ENCODE data around the gene FAM174C. TPM values are rescaled to one million over a fixed set of nuclear protein-coding genes. Genes with fewer than 3 reads are reported as not detected.

The FAM174C gene
- total and polyA plus RNA-seq, 10 of the 15 experiments (the other 5 are each of a cell fraction or from before 2014, with no cell fraction given) = 0.89 to 94.6 (median 43.6) TPM

GRCh38 chr19:1248139-1248785, 27.1 kb upstream of the FAM174C start, which contains the start of gene MIDN (continued):
- peak; percentile 66; the same call in 1 of the 2 replicates for TF ChIP-seq NBN (IDR thresholded peaks at IDR 0.05)
- TF ChIP-seq KAT2A (conservative IDR thresholded peaks at IDR 0.05; ENCODE audit: control insufficient read depth, low read depth, low read length) = no peak
- TF ChIP-seq SP1 (IDR thresholded peaks at IDR 0.05; ENCODE audit: low read depth, low read length) = no peak
- no peak for TF ChIP-seq CUX1 (IDR thresholded peaks at IDR 0.05; ENCODE audit: insufficient replicate concordance, low read depth, low read length)
- no peak for TF ChIP-seq SMC3 (IDR thresholded peaks at IDR 0.05; ENCODE audit: borderline replicate concordance, low read length)
- no peak for TF ChIP-seq MEF2A (IDR thresholded peaks at IDR 0.05; ENCODE audit: insufficient read depth, low read depth, low read length)
- no peak for TF ChIP-seq ZNF384 (IDR thresholded peaks at IDR 0.05; ENCODE audit: borderline replicate concordance, low read depth, low read length)
- TF ChIP-seq ETV6 (conservative IDR thresholded peaks at IDR 0.05 in 1 of 2, IDR thresholded peaks at IDR 0.05 in 1 of 2; ENCODE audit: borderline replicate concordance in 1 of 2, low read depth in 1 of 2) = 0 out of 4 replicates have a peak, but pooled peaks of 1 of the 2 experiments have one; percentile 14
- TF ChIP-seq CREM (IDR thresholded peaks at IDR 0.05; ENCODE audit: low read depth) = 0 out of 2 replicates have a peak, but pooled peaks have one; percentile 7
- TF ChIP-seq ZBED1 (IDR thresholded peaks at IDR 0.05; ENCODE audit: borderline replicate concordance) = no peak
- no peak for TF ChIP-seq FOXM1 (IDR thresholded peaks at IDR 0.05; ENCODE audit: low read depth, low read length)
- no peak for TF ChIP-seq WRNIP1 (IDR thresholded peaks at IDR 0.05; ENCODE audit: borderline replicate concordance, low read depth, low read length)
- TF ChIP-seq SIX5 (IDR thresholded peaks at IDR 0.05; ENCODE audit: low read depth, low read length, severe bottlenecking) = no peak
- TF ChIP-seq CBX5 (IDR thresholded peaks at IDR 0.05; ENCODE audit: low read depth) = no peak
- TF ChIP-seq NR2F1 (conservative IDR thresholded peaks at IDR 0.05) = peak; percentile 38; the same call in 1 of the 2 replicates
- peak; percentile 83 for TF ChIP-seq SMAD5 (IDR thresholded peaks at IDR 0.05; ENCODE audit: low read depth)
- no peak for TF ChIP-seq TARDBP (IDR thresholded peaks at IDR 0.05; ENCODE audit: borderline replicate concordance)
- no peak for TF ChIP-seq SREBF1 (IDR thresholded peaks at IDR 0.05; ENCODE audit: low read length)
- peak; percentile 55; the same call in 1 of the 2 replicates for TF ChIP-seq TAF1 (IDR thresholded peaks at IDR 0.05; ENCODE audit: borderline replicate concordance, low read depth, low read length)
- no peak for TF ChIP-seq NFYB (IDR thresholded peaks at IDR 0.05; ENCODE audit: insufficient read depth, low read depth, low read length)
- TF ChIP-seq TBL1XR1 (IDR thresholded peaks at IDR 0.05; ENCODE audit: low read depth, low read length) = no peak
- no peak for TF ChIP-seq FOXK2 (IDR thresholded peaks at IDR 0.05)
- no peak for TF ChIP-seq HDAC6 (IDR thresholded peaks at IDR 0.05; ENCODE audit: unreplicated experiment)
- no peak for TF ChIP-seq RAD51 (IDR thresholded peaks at IDR 0.05)
- peak; percentile 87; the same call in 1 of the 2 replicates for TF ChIP-seq POLR2AphosphoS2 (IDR thresholded peaks at IDR 0.05; ENCODE audit: low read depth, low read length)
- no peak for TF ChIP-seq YBX1 (IDR thresholded peaks at IDR 0.05)
- no peak for TF ChIP-seq ESRRA (IDR thresholded peaks at IDR 0.05; ENCODE audit: low read length)

Measured in GM12878 (cell line).